HG03571 (cell line): ENCODE measurements around the gene TPRN.

Source experiments
- ATAC-seq: cut with Tn5 transposase; IDR thresholded peaks from one replicate; pipeline ENCODE4 v1.9.1; 2021; ENCODE audit not compliant: unreplicated experiment

TPRN gene

GRCh38 chr9:137163365-137163715 is 37.2 kb downstream of the TPRN start:
- ATAC-seq = no peak

GRCh38 chr9:137162505-137163364 is 37.8 kb downstream of the TPRN start:
- ATAC-seq = no peak

GRCh38 chr9:137161558-137162486 is 38.7 kb downstream of the TPRN start:
- ATAC-seq = no peak

GRCh38 chr9:137160716-137161557 is 39.6 kb downstream of the TPRN start:
- no peak for ATAC-seq

GRCh38 chr9:137160054-137160425 is 40.5 kb downstream of the TPRN start:
- ATAC-seq = no peak

GRCh38 chr9:137159105-137160053 is 41.2 kb downstream of the TPRN start:
- ATAC-seq = no peak

GRCh38 chr9:137158625-137159024 is 41.9 kb downstream of the TPRN start:
- no peak for ATAC-seq

GRCh38 chr9:137157618-137158415 is 42.7 kb downstream of the TPRN start:
- ATAC-seq = no peak

- no peak for ATAC-seq
Observed at GRCh38 chr9:137156567-137157375, 43.8 kb downstream of the TPRN start.

- no peak for ATAC-seq
Observed at GRCh38 chr9:137152844-137153405, 47.6 kb downstream of the TPRN start.

- ATAC-seq = peak; percentile 39
Observed at GRCh38 chr9:137150617-137151457, 49.7 kb downstream of the TPRN start.

- ATAC-seq = peak; percentile 18
Observed at GRCh38 chr9:137149942-137150616, 50.5 kb downstream of the TPRN start.

GRCh38 chr9:137149363-137149762 is 51.2 kb downstream of the TPRN start:
- no peak for ATAC-seq

- no peak for ATAC-seq
Observed at GRCh38 chr9:137148661-137149060, 51.9 kb downstream of the TPRN start.

GRCh38 chr9:137148242-137148641 is 52.3 kb downstream of the TPRN start:
- no peak for ATAC-seq

- ATAC-seq = no peak
Observed at GRCh38 chr9:137147793-137148160, 52.8 kb downstream of the TPRN start.
